ENCODE results near the gene LSM14B.

DNA sequence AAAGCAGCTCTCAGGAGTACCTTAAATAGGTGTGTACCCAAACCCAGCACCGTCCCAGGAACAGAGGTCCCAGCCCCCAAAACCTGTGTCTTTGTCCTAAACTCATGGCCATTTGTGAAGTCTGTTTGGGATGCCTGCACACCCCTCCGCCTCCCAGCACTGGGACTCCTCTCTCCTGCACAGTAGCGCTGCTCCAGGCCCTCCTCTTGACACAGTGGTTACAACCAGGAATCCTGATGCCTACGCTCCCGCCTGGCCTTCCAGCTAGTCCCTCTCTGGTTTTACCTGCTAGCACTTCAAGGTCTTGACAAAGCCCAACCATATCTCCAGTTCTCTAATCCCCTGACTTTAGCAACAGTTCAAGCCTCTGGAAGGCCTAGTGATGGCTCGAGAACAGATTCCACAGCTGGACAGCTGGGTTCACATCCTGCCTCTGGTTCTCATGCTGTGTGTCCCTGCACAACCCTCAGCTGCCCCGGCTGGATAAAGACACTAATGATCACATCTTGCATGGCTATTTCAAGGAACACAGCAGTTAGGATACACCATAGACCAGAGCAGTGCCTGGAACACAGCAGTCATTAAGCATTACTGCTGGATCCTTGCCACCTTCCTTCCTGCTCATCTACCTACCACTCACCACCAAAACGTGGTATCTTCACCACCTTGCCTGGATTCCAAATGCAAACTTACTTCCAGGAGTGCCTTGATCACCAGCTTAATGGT is 15.4 kb downstream of the LSM14B start:
- TF ChIP-seq, protein P1, sequence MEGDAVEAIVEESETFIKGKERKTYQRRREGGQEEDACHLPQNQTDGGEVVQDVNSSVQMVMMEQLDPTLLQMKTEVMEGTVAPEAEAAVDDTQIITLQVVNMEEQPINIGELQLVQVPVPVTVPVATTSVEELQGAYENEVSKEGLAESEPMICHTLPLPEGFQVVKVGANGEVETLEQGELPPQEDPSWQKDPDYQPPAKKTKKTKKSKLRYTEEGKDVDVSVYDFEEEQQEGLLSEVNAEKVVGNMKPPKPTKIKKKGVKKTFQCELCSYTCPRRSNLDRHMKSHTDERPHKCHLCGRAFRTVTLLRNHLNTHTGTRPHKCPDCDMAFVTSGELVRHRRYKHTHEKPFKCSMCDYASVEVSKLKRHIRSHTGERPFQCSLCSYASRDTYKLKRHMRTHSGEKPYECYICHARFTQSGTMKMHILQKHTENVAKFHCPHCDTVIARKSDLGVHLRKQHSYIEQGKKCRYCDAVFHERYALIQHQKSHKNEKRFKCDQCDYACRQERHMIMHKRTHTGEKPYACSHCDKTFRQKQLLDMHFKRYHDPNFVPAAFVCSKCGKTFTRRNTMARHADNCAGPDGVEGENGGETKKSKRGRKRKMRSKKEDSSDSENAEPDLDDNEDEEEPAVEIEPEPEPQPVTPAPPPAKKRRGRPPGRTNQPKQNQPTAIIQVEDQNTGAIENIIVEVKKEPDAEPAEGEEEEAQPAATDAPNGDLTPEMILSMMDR (conservative IDR thresholded peaks at IDR 0.05): no peak
- no peak for TF ChIP-seq ZFX (IDR thresholded peaks at IDR 0.05)
